ENCODE results near the gene GNPDA2. TPM values are rescaled to one million over a fixed set of nuclear protein-coding genes. Genes with fewer than 3 reads are reported as not detected.

Gene GNPDA2
- total RNA-seq, 2 experiments from 2014 or later: 12.8 to 13.8 TPM

DNA sequence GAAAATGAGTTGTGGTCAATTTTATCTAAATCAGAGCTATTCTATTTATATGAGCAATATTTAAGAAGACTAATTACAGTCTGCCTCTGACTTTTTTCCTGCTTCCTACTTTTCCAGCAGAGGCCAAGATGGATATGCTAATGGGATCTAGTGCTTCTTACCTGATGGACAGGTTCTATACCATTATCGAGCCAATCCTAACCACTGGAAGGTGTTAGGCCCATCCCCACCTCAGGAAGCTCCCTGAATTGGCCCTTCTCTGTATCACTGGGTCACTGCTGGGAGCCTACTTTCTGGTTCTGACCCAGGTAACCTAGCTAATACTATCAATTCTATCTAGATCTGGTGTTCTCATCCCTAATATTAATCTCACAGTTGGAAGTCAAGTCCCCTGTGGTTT lies 74.4 kb downstream of the GNPDA2 start:
- DNase-seq: no peak
- intact Hi-C loops (cut with DNase I, micrococcal nuclease): no loop called here
- no peak overlapping the region for H3K27ac Mint-ChIP-seq
- H3K4me3 Mint-ChIP-seq: no peak overlapping the region
- H3K9me3 Mint-ChIP-seq (ENCODE audit: low read depth): no peaks in the 10 kb centered on the region
- no peak for ATAC-seq
- ChIA-PET POLR2A (no interaction called here), CTCF (no interaction called here)
- no peaks in the 10 kb centered on the region for H3K36me3 Mint-ChIP-seq (ENCODE audit: low read depth)
- H3K27me3 Mint-ChIP-seq: peaks cover 15% of the 10 kb centered on the region
- H3K4me1 Mint-ChIP-seq: no peaks in the 10 kb centered on the region

Other genes starting within 250 kb of the GNPDA2 start
- not detected for gene YIPF7, start 74.9 kb downstream of the GNPDA2 start, total RNA-seq
- gene GUF1, start 48.1 kb downstream of the GNPDA2 start, total RNA-seq: 10 to 100 TPM; 38.3 to 46.7 TPM